HepG2 (cell line): ENCODE results near the gene NPHP4. TPM values are rescaled to one million over a fixed set of nuclear protein-coding genes. Genes with fewer than 3 reads are reported as not detected.

Experiments
- ATAC-seq: fragments of 200-7000 bp; cut with Tn5 transposase; 3 replicates; pipeline ENCODE4 v1.9.1; 2020; ENCODE audit warnings: mild to moderate bottlenecking, moderate library complexity
- BruUV-seq: library from RNA; stranded (reverse); fragments of 400-500 nt; replicated peaks from 2 replicates; lab custom pipeline; 2021; lab: Mats Ljungman, UMichigan
- CTCF ChIA-PET: fragments of 300-600 bp; formaldehyde crosslinking; extraction: SDS; loops from one replicate; lab custom pipeline; 2021; ENCODE audit warnings: low total read pairs, inconsistent platforms, low intra/inter-chr PET ratio; lab: Yijun Ruan, JAX
- POLR2A ChIA-PET: fragments of 350-600 bp; sonication (Branson Sonifier 250); formaldehyde crosslinking; loops from one replicate; lab custom pipeline; 2020; ENCODE audit warnings: antibody characterized with exemption, inconsistent platforms; lab: Yijun Ruan, JAX
- DNase-seq: peaks from one replicate; pipeline ENCODE4 v3.0.0-alpha.2; 2015; ENCODE audit warnings: low spot score
- FAIRE-seq: peaks from 3 replicates; lab custom pipeline; 2011; peaks lifted over from hg19 to GRCh38; lab: Jason Lieb, UNC
- H2AFZ ChIP-seq: one replicate; pipeline ENCODE4 v1.6.1; 2011; ENCODE audit warnings: low read length, inconsistent platforms
- H3K27ac ChIP-seq: fragments of 300-600 bp; 3 replicates; pipeline ENCODE4 v1.8.0; 2011; ENCODE audit warnings: mixed run types, mild to moderate bottlenecking, mixed read lengths, low read length, inconsistent platforms; ENCODE audit not compliant: insufficient read depth; ENCODE audit errors: extremely low read length
- H3K27me3 ChIP-seq, 2 experiments: fragments of 200-600 bp in 1 of 2; 2 replicates in 1 of 2; 3 replicates in 1 of 2; pipeline versions ENCODE4 v1.6.0 to v1.8.0; 2011; ENCODE audit warnings: low read length in 2 of 2, mild to moderate bottlenecking in 2 of 2, moderate library complexity in 2 of 2, inconsistent platforms in 1 of 2; ENCODE audit not compliant: insufficient read depth in 2 of 2, control insufficient read depth in 1 of 2
- H3K36me3 ChIP-seq, 2 experiments: fragments of 200-600 bp in 1 of 2; replicated peaks in 1 of 2; 2 replicates in 1 of 2; 3 replicates in 1 of 2; pipeline versions ENCODE4 v1.5.1 to v1.8.0; 2011; ENCODE audit warnings: low read length in 2 of 2, inconsistent platforms in 1 of 2; ENCODE audit not compliant: insufficient read depth in 2 of 2, control insufficient read depth in 1 of 2
- H3K4me1 ChIP-seq: 2 replicates; pipeline ENCODE4 v1.5.1; 2012; ENCODE audit warnings: low read length, inconsistent platforms; ENCODE audit not compliant: insufficient read depth
- H3K4me2 ChIP-seq: 2 replicates; pipeline ENCODE4 v1.6.0; 2011; ENCODE audit warnings: low read depth, low read length, inconsistent platforms
- H3K4me3 ChIP-seq, 3 experiments: fragments of 200-600 bp in 1 of 3; sonication (generic), shearing (Covaris generic) in 1 of 3; replicated peaks in 1 of 3; 2 replicates each; pipeline ENCODE4 v1.5.1; 2011 to 2016; ENCODE audit warnings: low read length in 3 of 3, inconsistent platforms in 2 of 3, low read depth in 2 of 3, mild to moderate bottlenecking in 2 of 3, control low read depth in 1 of 3, mixed read lengths in 1 of 3; ENCODE audit not compliant: insufficient read depth in 1 of 3
- H3K79me2 ChIP-seq: one replicate; pipeline ENCODE4 v1.6.1; 2011; ENCODE audit warnings: low read length, inconsistent platforms; ENCODE audit not compliant: insufficient read depth
- H3K9ac ChIP-seq: 2 replicates; pipeline ENCODE4 v1.6.0; 2011; ENCODE audit warnings: mild to moderate bottlenecking, low read depth, low read length, inconsistent platforms; ENCODE audit not compliant: insufficient read depth
- H3K9me3 ChIP-seq: 2 replicates; pipeline ENCODE4 v1.5.1; 2012; ENCODE audit warnings: mild to moderate bottlenecking, low read length
- H4K20me1 ChIP-seq: 2 replicates; pipeline ENCODE4 v1.6.0; 2011; ENCODE audit warnings: inconsistent platforms, mild to moderate bottlenecking, low read length, moderate library complexity; ENCODE audit not compliant: insufficient read depth
- HIVEP1 ChIP-seq: sonication (generic); formaldehyde crosslinking; IDR thresholded peaks from 2 replicates; pipeline ENCODE4 v1.4.0; 2020; ENCODE audit warnings: mild to moderate bottlenecking, missing genetic modification reagents
- HMG20B ChIP-seq: conservative IDR thresholded peaks from 2 replicates; pipeline ENCODE4 v1.6.1; 2016; ENCODE audit warnings: missing genetic modification reagents, missing compliant biosample characterization
- MAF1 ChIP-seq: sonication (generic); formaldehyde crosslinking; IDR thresholded peaks from 2 replicates; pipeline ENCODE4 v1.5.0; 2020; ENCODE audit warnings: missing genetic modification reagents, borderline replicate concordance
- MED1 ChIP-seq: sonication (generic); formaldehyde crosslinking; IDR thresholded peaks from 2 replicates; pipeline ENCODE4 v1.4.0; 2020; ENCODE audit warnings: missing genetic modification reagents
- MLX ChIP-seq: IDR thresholded peaks from 2 replicates; pipeline ENCODE4 v1.6.1; 2016
- POLR2AphosphoS2 ChIP-seq: IDR thresholded peaks from 2 replicates; pipeline ENCODE4 v1.6.1; 2011; ENCODE audit warnings: low read depth, low read length, improper control_type of control experiment
- POLR2AphosphoS5 ChIP-seq: IDR thresholded peaks from 2 replicates; pipeline ENCODE4 v1.6.1; 2012; ENCODE audit warnings: low read depth, low read length
- RERE ChIP-seq: IDR thresholded peaks from 2 replicates; pipeline ENCODE4 v1.6.1; 2016; ENCODE audit warnings: low read depth, missing genetic modification reagents, missing compliant biosample characterization
- RXRA ChIP-seq: sonication (generic); formaldehyde crosslinking; IDR thresholded peaks from 2 replicates; pipeline ENCODE4 v1.5.1; 2020; ENCODE audit warnings: missing genetic modification reagents
- SRSF1 ChIP-seq: fragments of 200-400 bp; formaldehyde crosslinking; optimal IDR thresholded peaks from 2 replicates; pipeline ENCODE3; 2017; ENCODE audit warnings: mild to moderate bottlenecking, low read depth, low read length, moderate library complexity
- SRSF9 ChIP-seq: fragments of 200-400 bp; formaldehyde crosslinking; IDR thresholded peaks from 2 replicates; pipeline ENCODE4 v1.6.1; 2018; ENCODE audit warnings: borderline replicate concordance, mild to moderate bottlenecking, low read depth, low read length; ENCODE audit not compliant: insufficient read depth, poor library complexity, severe bottlenecking
- TARDBP ChIP-seq: sonication (generic); formaldehyde crosslinking; IDR thresholded peaks from 2 replicates; pipeline ENCODE4 v1.8.0; 2022; ENCODE audit warnings: mild to moderate bottlenecking, missing genetic modification reagents
- ZBTB44 ChIP-seq: sonication (generic); formaldehyde crosslinking; IDR thresholded peaks from 2 replicates; pipeline ENCODE4 v1.4.0; 2020; ENCODE audit warnings: missing genetic modification reagents
- ZNF205 ChIP-seq: IDR thresholded peaks from 2 replicates; pipeline ENCODE4 v1.6.1; 2018; ENCODE audit warnings: missing biosample characterization, missing genetic modification reagents
- ZNF34 ChIP-seq: sonication (generic); formaldehyde crosslinking; IDR thresholded peaks from 2 replicates; pipeline ENCODE4 v1.4.0; 2020; ENCODE audit warnings: mild to moderate bottlenecking, missing genetic modification reagents, borderline replicate concordance
- ZNF7 ChIP-seq: IDR thresholded peaks from 2 replicates; pipeline ENCODE4 v1.6.1; 2016; ENCODE audit warnings: missing biosample characterization, missing genetic modification reagents
- ZNF790 ChIP-seq: sonication (generic); formaldehyde crosslinking; IDR thresholded peaks from 2 replicates; pipeline ENCODE4 v1.8.0; 2022; ENCODE audit warnings: missing genetic modification reagents, mild to moderate bottlenecking, borderline replicate concordance
- WGBS: methylation state at CpG from one replicate; pipeline ENCODE4 v1.1.6; 2017; ENCODE audit warnings: low lambda C conversion rate; 5-methylcytosine and 5-hydroxymethylcytosine counted together
- in situ Hi-C: cut with HindIII; loops from 2 replicates; pipeline ENCODE4 v1.10.0; 2017; ENCODE audit warnings: low pct_unique_long_range_greater_than_20kb; ENCODE audit not compliant: extremely low pct_ligation_motif_present
- intact Hi-C: fragments of 100-400 bp; cut with micrococcal nuclease; formaldehyde crosslinking; loops from one replicate; pipeline ENCODE4 v1.10.0; 2022; ENCODE audit not compliant: unreplicated experiment
- polyA plus RNA-seq, 8 experiments: library from polyadenylated mRNA; depleted of rRNA in 3 of 8; stranded (reverse) in 7 of 8; unstranded in 1 of 8; fragments of >200 nt; fragmentation: Illumina TruSeq in 4 of 8; extraction: Trizol in 4 of 8; gene quantifications; 2 replicates each; pipeline versions ENCODE4 v1.2.1 to v1.2.3, GENCODE V29; 2011 to 2016; ENCODE audit warnings: low read depth in 4 of 8, missing spikeins in 1 of 8, mixed read lengths in 1 of 8; ENCODE audit not compliant: insufficient read depth in 1 of 8
- total RNA-seq, 5 experiments: library from RNA; depleted of rRNA; stranded (reverse); fragments of >200 nt; fragmentation: Illumina TruSeq; extraction: Trizol; gene quantifications; 2 replicates each; pipeline ENCODE4 v1.2.3, GENCODE V29; 2016; ENCODE audit warnings: low read depth in 1 of 5

The NPHP4 gene
- total and polyA plus RNA-seq, 2 of the 13 experiments (the other 11 are each of a cell fraction or from before 2014, with no cell fraction given): 4.4 to 6.8 TPM

GRCh38 chr1:5996641-5997270 is 4.5 kb upstream of the NPHP4 start:
- Histone ChIP-seq H3K79me2 (no peaks in the 10 kb centered on the region), H3K9ac (no peak overlapping the region), H3K27ac (no peak overlapping the region), H3K4me1 (peaks cover 41% of the 10 kb centered on the region), H3K27me3 (no peaks in the 10 kb centered on the region), H4K20me1 (no peaks in the 10 kb centered on the region), H3K36me3 (no peaks in the 10 kb centered on the region), H2AFZ (no peak overlapping the region), H3K4me2 (no peak overlapping the region), H3K9me3 (no peaks in the 10 kb centered on the region), H3K4me3 (no peak overlapping the region)
- ChIA-PET POLR2A (no interaction called here), CTCF (no interaction called here)
- DNase-seq (no peak), ATAC-seq (no peak), FAIRE-seq (no peak)
- intact Hi-C loops (no loop called here), in situ Hi-C loops (no loop called here)
- no TSS peak for BruUV-seq
- 81% methylated on average over 14 of the region's 16 CpGs for WGBS
- TF ChIP-seq MED1 (CRISPR knock-in tag) (no peak), ZNF790 (CRISPR knock-in tag) (no peak), SRSF9 (no peak), ZNF7 (no peak), ZNF34 (no peak), RERE (no peak), MLX (CRISPR knock-in tag) (no peak), POLR2AphosphoS2 (no peak), SRSF1 (no peak), ZNF205 (CRISPR knock-in tag) (no peak), TARDBP (no peak), MAF1 (CRISPR knock-in tag) (no peak), POLR2AphosphoS5 (no peak), HMG20B (no peak), ZBTB44 (CRISPR knock-in tag) (no peak), RXRA (CRISPR knock-in tag) (no peak), HIVEP1 (CRISPR knock-in tag) (no peak)
